Vagina (tissue), 2 donors: Measurements from ENCODE around the gene ETV7. TPM values are rescaled to one million over a fixed set of nuclear protein-coding genes. Genes with fewer than 3 reads are reported as not detected.
"Not testable (repeated sequence)": the region's sequence is repeated elsewhere in the genome, so short reads cannot be mapped to it uniquely, and the experiment has no call there.

Experiments
- DNase-seq, 2 donors: peaks; one replicate each; pipeline ENCODE4 v3.0.0-alpha.2; 2017; ENCODE audit errors: extremely low spot score in 2 of 2
- H3K27ac ChIP-seq: fragments of 200-600 bp; sonication (generic); one replicate; pipeline ENCODE4 v1.5.1; 2019
- H3K27me3 ChIP-seq: fragments of 200-600 bp; sonication (generic); one replicate; pipeline ENCODE4 v1.5.1; 2019
- H3K36me3 ChIP-seq, 2 donors: fragments of 200-600 bp; sonication (generic); one replicate each; pipeline ENCODE4 v1.5.1; 2017 to 2019
- H3K4me1 ChIP-seq: fragments of 200-600 bp; sonication (generic); one replicate; pipeline ENCODE4 v1.5.1; 2019
- H3K4me3 ChIP-seq, 2 donors: fragments of 200-600 bp; sonication (generic); 1 replicate in 1 of 2; 2 replicates in 1 of 2; pipeline ENCODE4 v1.5.1; 2016 to 2019
- H3K9me3 ChIP-seq: fragments of 200-600 bp; sonication (generic); one replicate; pipeline ENCODE4 v1.5.1; 2019
- CTCF ChIP-seq, 3 experiments: fragments of 450-650 bp in 2 of 3; fragments of 200-600 bp in 1 of 3; sonication (generic) in 1 of 3; IDR thresholded peaks; one replicate each; pipeline ENCODE4 v1.5.1; 2017 to 2019; ENCODE audit warnings: antibody characterized with exemption in 3 of 3, mild to moderate bottlenecking in 2 of 3, moderate library complexity in 2 of 3
- POLR2A ChIP-seq, 2 donors: fragments of 450-650 bp; IDR thresholded peaks; one replicate each; pipeline ENCODE4 v1.6.1; 2017; ENCODE audit warnings: antibody characterized with exemption in 2 of 2, mild to moderate bottlenecking in 2 of 2, moderate library complexity in 2 of 2
- POLR2AphosphoS5 ChIP-seq, 2 donors: sonication (generic); formaldehyde crosslinking; IDR thresholded peaks; one replicate each; pipeline ENCODE4 v1.9.0; 2017; ENCODE audit warnings: antibody characterized with exemption in 2 of 2, mild to moderate bottlenecking in 2 of 2, low read depth in 1 of 2; ENCODE audit not compliant: insufficient read depth in 1 of 2
- intact Hi-C: fragments of 100-400 bp; cut with DNase I; formaldehyde crosslinking; loops from one replicate; pipeline ENCODE4 v1.15.1; 2023
- total RNA-seq: library from RNA; depleted of rRNA; stranded (reverse); fragments of >200 nt; gene quantifications from one replicate; pipeline ENCODE4 v1.2.3, GENCODE V29; 2016

The ETV7 gene
- total RNA-seq, 1 donor from 2014 or later, result 2.2 TPM

GRCh38 chr6:36340618-36341454 is 46.6 kb downstream of the ETV7 start:
- TF ChIP-seq POLR2AphosphoS5 (IDR thresholded peaks at IDR 0.05; ENCODE audit: insufficient read depth in 1 of 2, low read depth in 1 of 2) (peak; percentile 26 to 33), CTCF (IDR thresholded peaks at IDR 0.05) (peak; percentile 76 to 81 (median 79)), POLR2A (IDR thresholded peaks at IDR 0.05) (no peak)
- peaks cover 10% of the 10 kb centered on the region for H3K4me1 ChIP-seq
- H3K4me3 ChIP-seq, result peak overlapping the region; percentile 12 to 26
- H3K36me3 ChIP-seq, result no peaks in the 10 kb centered on the region
- intact Hi-C loops, result no loop called here
- H3K27me3 ChIP-seq, result no peaks in the 10 kb centered on the region
- H3K9me3 ChIP-seq, result no peaks in the 10 kb centered on the region
- no peak for DNase-seq
- no peak overlapping the region for H3K27ac ChIP-seq

GRCh38 chr6:36340306-36340617 is 47.2 kb downstream of the ETV7 start:
- TF ChIP-seq POLR2A (IDR thresholded peaks at IDR 0.05) (no peak), POLR2AphosphoS5 (IDR thresholded peaks at IDR 0.05; ENCODE audit: insufficient read depth in 1 of 2, low read depth in 1 of 2) (no peak), CTCF (IDR thresholded peaks at IDR 0.05) (no peak)
- H3K4me1 ChIP-seq, result peaks cover 8% of the 10 kb centered on the region
- H3K27me3 ChIP-seq, result no peaks in the 10 kb centered on the region
- DNase-seq, result no peak
- H3K36me3 ChIP-seq, result no peaks in the 10 kb centered on the region
- H3K4me3 ChIP-seq, result no peak overlapping the region
- no peaks in the 10 kb centered on the region for H3K9me3 ChIP-seq
- H3K27ac ChIP-seq, result no peak overlapping the region
- intact Hi-C loops, result no loop called here

- no peak for DNase-seq
- TF ChIP-seq POLR2A (IDR thresholded peaks at IDR 0.05), result no peak
- no peak for TF ChIP-seq POLR2AphosphoS5 (IDR thresholded peaks at IDR 0.05; ENCODE audit: insufficient read depth in 1 of 2, low read depth in 1 of 2)
- TF ChIP-seq CTCF (IDR thresholded peaks at IDR 0.05), result no peak
- Histone ChIP-seq H3K9me3 (no peaks in the 10 kb centered on the region), H3K27me3 (no peaks in the 10 kb centered on the region), H3K27ac (no peak overlapping the region), H3K4me3 (no peak overlapping the region), H3K4me1 (peaks cover 19% of the 10 kb centered on the region), H3K36me3 (no peaks in the 10 kb centered on the region)
- intact Hi-C loops, result no loop called here
These were observed 48.3 kb downstream of the ETV7 start for GRCh38 chr6:36339146-36339545.

DNA sequence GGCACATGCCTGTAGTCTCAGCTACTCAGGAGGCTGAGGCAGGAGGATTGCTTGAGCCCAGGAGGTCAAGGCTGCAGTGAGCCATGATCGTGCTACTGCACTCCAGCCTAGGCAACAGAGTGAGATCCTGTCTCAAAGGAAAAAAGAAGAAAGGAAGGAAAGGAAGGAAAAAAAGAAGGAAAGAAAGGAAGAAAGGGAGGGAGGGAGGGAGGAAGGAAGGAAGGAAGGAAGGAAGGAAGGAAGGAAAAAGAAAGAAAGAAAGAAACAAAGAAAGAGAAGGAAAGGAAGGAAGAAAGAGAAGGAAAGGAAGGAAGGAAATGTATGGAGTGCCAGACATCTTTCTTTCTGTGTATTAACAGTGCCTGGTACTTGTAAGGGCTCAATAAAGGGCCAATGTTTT is 49.2 kb downstream of the ETV7 start:
- H3K4me3 ChIP-seq, H3K9me3 ChIP-seq, H3K27me3 ChIP-seq, H3K27ac ChIP-seq, intact Hi-C loops, DNase-seq, H3K36me3 ChIP-seq: not testable (repeated sequence)
- H3K4me1 ChIP-seq, result peaks cover 24% of the 10 kb centered on the region

DNA sequence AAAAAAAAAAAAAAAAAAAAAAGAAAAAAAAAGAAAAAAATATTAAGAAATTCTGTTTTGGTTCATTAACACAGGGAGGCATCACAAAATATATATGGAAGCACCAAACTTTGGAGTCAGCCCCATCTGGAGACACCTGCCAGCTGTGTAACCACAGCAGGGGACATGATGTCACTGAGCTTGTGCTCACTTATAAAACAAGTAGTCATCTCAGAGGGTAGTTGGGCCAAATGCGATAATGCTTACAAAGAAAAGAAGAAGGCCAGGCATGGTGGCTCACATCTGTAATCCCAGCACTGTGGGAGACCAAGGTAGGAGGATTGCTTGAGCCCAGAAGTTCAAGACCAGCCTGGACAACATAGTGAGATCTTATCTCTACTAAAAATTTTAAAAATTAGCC is 49.7 kb downstream of the ETV7 start:
- Histone ChIP-seq H3K9me3 (no peaks in the 10 kb centered on the region), H3K4me3 (no peak overlapping the region), H3K27me3 (no peaks in the 10 kb centered on the region), H3K36me3 (no peaks in the 10 kb centered on the region), H3K4me1 (peaks cover 24% of the 10 kb centered on the region), H3K27ac (no peak overlapping the region)
- intact Hi-C loops, result no loop called here
- no peak for TF ChIP-seq CTCF (IDR thresholded peaks at IDR 0.05)
- TF ChIP-seq POLR2AphosphoS5 (IDR thresholded peaks at IDR 0.05; ENCODE audit: insufficient read depth in 1 of 2, low read depth in 1 of 2), result no peak
- TF ChIP-seq POLR2A (IDR thresholded peaks at IDR 0.05), result no peak
- DNase-seq, result no peak
